K562 (cell line): ENCODE results near the gene PTRH2. TPM values are rescaled to one million over a fixed set of nuclear protein-coding genes. Genes with fewer than 3 reads are reported as not detected.

Source experiments
- ARID2 ChIP-seq: fragments of 450-650 bp; IDR thresholded peaks from 2 replicates; pipeline ENCODE4 v1.6.1; 2017; ENCODE audit warnings: antibody characterized with exemption, mild to moderate bottlenecking
- CHCHD3 ChIP-seq: fragments of 250-450 bp; sonication (Bioruptor Pico); IDR thresholded peaks from 2 replicates; pipeline ENCODE4 v2.1.2; 2022; ENCODE audit warnings: mild to moderate bottlenecking
- CREM ChIP-seq: IDR thresholded peaks from 2 replicates; pipeline ENCODE4 v1.6.1; 2014; ENCODE audit warnings: antibody characterized with exemption, low read depth
- HIVEP1 ChIP-seq: fragments of 250-450 bp; sonication (Bioruptor Pico); IDR thresholded peaks from 2 replicates; pipeline ENCODE4 v1.4.0; 2020; ENCODE audit warnings: mild to moderate bottlenecking
- MIER1 ChIP-seq: fragments of 450-650 bp; IDR thresholded peaks from 2 replicates; pipeline ENCODE4 v1.6.1; 2016; ENCODE audit warnings: antibody characterized with exemption, mild to moderate bottlenecking, low read depth
- NFE2 ChIP-seq: IDR thresholded peaks from 2 replicates; pipeline ENCODE4 v1.6.1; 2014; ENCODE audit warnings: antibody characterized with exemption, low read depth
- NFXL1 ChIP-seq: fragments of 450-650 bp; formaldehyde crosslinking; IDR thresholded peaks from 2 replicates; pipeline ENCODE4 v1.4.0; 2021; ENCODE audit warnings: mild to moderate bottlenecking
- POLR2H ChIP-seq: IDR thresholded peaks from 2 replicates; pipeline ENCODE4 v1.6.1; 2016; ENCODE audit warnings: missing genetic modification characterization, low read depth, mild to moderate bottlenecking, control low read depth, missing compliant biosample characterization, moderate library complexity
- RBFOX2 ChIP-seq: fragments of 200-400 bp; formaldehyde crosslinking; IDR thresholded peaks from 2 replicates; pipeline ENCODE4 v1.6.1; 2017; ENCODE audit warnings: low read depth, mild to moderate bottlenecking, low read length, moderate library complexity
- SIRT6 ChIP-seq: IDR thresholded peaks from one replicate; pipeline ENCODE4 v1.6.1; 2012; ENCODE audit warnings: low read depth, mild to moderate bottlenecking, control low read depth, inconsistent platforms, low read length, moderate library complexity
- U2AF1 ChIP-seq: fragments of 200-400 bp; formaldehyde crosslinking; optimal IDR thresholded peaks from 2 replicates; pipeline ENCODE3; 2017; ENCODE audit warnings: mild to moderate bottlenecking, low read depth, low read length, moderate library complexity
- ZBTB49 ChIP-seq: sonication (generic); formaldehyde crosslinking; IDR thresholded peaks from 2 replicates; pipeline ENCODE4 v1.8.0; 2022; ENCODE audit warnings: missing genetic modification reagents, mild to moderate bottlenecking, borderline replicate concordance
- ZNF592 ChIP-seq: fragments of 450-650 bp; IDR thresholded peaks from 2 replicates; pipeline ENCODE4 v1.6.1; 2017; ENCODE audit warnings: antibody characterized with exemption, mild to moderate bottlenecking
- ZNF75A ChIP-seq: fragments of 450-650 bp; formaldehyde crosslinking; IDR thresholded peaks from 2 replicates; pipeline ENCODE4 v1.4.0; 2020; ENCODE audit warnings: mild to moderate bottlenecking
- polyA plus RNA-seq, 8 experiments: library from polyadenylated mRNA; depleted of rRNA in 4 of 8; stranded (reverse) in 5 of 8; unstranded in 3 of 8; fragments of >200 nt; fragmentation: Nextera tagmentation in 2 of 8; fragmentation: Illumina TruSeq in 1 of 8; extraction: Ambion mirVana in 2 of 8; extraction: Trizol in 1 of 8; gene quantifications; 2 replicates each; pipeline versions ENCODE4 v1.2.1 to v1.2.3, GENCODE V29; 2011 to 2014; ENCODE audit warnings: inconsistent platforms in 1 of 8, missing spikeins in 1 of 8
- total RNA-seq, 7 experiments: library from RNA; depleted of rRNA in 6 of 7; stranded (reverse); fragments of >200 nt in 6 of 7; fragmentation: Illumina TruSeq in 2 of 7; extraction: Trizol in 2 of 7; gene quantifications; 2 replicates each; pipeline versions ENCODE4 v1.2.1 to v1.2.3, GENCODE V29; 2011 to 2021; ENCODE audit warnings: low replicate concordance in 1 of 7
- TF ChIP-seq, protein P1 (sequence below): fragments of 450-650 bp; IDR thresholded peaks from 2 replicates; pipeline ENCODE4 v1.6.1; 2014; ENCODE audit warnings: low read depth, mild to moderate bottlenecking, moderate library complexity, borderline replicate concordance
- TF ChIP-seq, protein P2 (sequence below): fragments of 250-450 bp; sonication (Bioruptor Pico); IDR thresholded peaks from 2 replicates; pipeline ENCODE4 v1.5.0; 2020; ENCODE audit warnings: mild to moderate bottlenecking, borderline replicate concordance
- TF ChIP-seq, protein P3 (sequence below): fragments of 450-650 bp; IDR thresholded peaks from 2 replicates; pipeline ENCODE4 v1.6.1; 2016; ENCODE audit warnings: missing biosample characterization, missing genetic modification characterization

The PTRH2 gene
- total and polyA plus RNA-seq, 9 of the 15 experiments (the other 6 are each of a cell fraction or from before 2014, with no cell fraction given): 53.1 to 210 (median 126) TPM

- TF ChIP-seq ZBTB49 (no peak), NFXL1 (CRISPR knock-in tag) (no peak), U2AF1 (no peak), ARID2 (no peak), POLR2H (tag) (peak; percentile 64; the same call in 1 of the 2 replicates), HIVEP1 (CRISPR knock-in tag) (no peak), MIER1 (no peak), NFE2 (no peak), ZNF592 (0 out of 2 replicates have a peak, but pooled peaks have one; percentile 4), ZNF75A (CRISPR knock-in tag) (no peak), RBFOX2 (peak; percentile 48; the same call in 1 of the 2 replicates), CHCHD3 (no peak), SIRT6 (no peak), CREM (no peak)
- TF ChIP-seq, protein P1, sequence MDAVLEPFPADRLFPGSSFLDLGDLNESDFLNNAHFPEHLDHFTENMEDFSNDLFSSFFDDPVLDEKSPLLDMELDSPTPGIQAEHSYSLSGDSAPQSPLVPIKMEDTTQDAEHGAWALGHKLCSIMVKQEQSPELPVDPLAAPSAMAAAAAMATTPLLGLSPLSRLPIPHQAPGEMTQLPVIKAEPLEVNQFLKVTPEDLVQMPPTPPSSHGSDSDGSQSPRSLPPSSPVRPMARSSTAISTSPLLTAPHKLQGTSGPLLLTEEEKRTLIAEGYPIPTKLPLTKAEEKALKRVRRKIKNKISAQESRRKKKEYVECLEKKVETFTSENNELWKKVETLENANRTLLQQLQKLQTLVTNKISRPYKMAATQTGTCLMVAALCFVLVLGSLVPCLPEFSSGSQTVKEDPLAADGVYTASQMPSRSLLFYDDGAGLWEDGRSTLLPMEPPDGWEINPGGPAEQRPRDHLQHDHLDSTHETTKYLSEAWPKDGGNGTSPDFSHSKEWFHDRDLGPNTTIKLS: no peak
- TF ChIP-seq, protein P2, sequence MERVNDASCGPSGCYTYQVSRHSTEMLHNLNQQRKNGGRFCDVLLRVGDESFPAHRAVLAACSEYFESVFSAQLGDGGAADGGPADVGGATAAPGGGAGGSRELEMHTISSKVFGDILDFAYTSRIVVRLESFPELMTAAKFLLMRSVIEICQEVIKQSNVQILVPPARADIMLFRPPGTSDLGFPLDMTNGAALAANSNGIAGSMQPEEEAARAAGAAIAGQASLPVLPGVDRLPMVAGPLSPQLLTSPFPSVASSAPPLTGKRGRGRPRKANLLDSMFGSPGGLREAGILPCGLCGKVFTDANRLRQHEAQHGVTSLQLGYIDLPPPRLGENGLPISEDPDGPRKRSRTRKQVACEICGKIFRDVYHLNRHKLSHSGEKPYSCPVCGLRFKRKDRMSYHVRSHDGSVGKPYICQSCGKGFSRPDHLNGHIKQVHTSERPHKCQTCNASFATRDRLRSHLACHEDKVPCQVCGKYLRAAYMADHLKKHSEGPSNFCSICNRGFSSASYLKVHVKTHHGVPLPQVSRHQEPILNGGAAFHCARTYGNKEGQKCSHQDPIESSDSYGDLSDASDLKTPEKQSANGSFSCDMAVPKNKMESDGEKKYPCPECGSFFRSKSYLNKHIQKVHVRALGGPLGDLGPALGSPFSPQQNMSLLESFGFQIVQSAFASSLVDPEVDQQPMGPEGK (CRISPR knock-in tag): no peak
- TF ChIP-seq, protein P3, sequence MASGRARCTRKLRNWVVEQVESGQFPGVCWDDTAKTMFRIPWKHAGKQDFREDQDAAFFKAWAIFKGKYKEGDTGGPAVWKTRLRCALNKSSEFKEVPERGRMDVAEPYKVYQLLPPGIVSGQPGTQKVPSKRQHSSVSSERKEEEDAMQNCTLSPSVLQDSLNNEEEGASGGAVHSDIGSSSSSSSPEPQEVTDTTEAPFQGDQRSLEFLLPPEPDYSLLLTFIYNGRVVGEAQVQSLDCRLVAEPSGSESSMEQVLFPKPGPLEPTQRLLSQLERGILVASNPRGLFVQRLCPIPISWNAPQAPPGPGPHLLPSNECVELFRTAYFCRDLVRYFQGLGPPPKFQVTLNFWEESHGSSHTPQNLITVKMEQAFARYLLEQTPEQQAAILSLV (tag): no peak
Measured at GRCh38 chr17:59696682-59697277, 10.4 kb downstream of the PTRH2 start (continued).
